ENCODE measurements around the gene GINS2.

DNA sequence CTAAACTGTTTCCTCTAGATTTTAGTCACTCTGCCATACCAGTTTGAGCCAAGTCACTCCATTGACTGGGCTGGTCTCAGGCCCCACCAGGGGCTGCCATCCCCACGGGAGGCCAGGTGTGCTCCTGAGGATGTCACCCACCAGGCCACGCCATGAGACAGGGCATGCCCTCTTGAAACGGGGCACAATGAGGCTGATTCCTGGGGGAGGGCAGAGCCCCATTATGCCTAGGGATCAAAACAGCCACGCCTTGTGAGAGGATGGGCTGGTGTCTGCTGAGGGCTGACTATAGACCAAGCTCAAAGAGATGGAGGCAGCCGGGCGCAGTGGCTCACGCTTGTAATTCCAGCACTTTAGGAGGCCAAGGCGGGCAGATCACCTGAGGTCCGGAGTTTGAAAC, 21.5 kb downstream of the GINS2 start:
- TF ChIP-seq, protein P1, sequence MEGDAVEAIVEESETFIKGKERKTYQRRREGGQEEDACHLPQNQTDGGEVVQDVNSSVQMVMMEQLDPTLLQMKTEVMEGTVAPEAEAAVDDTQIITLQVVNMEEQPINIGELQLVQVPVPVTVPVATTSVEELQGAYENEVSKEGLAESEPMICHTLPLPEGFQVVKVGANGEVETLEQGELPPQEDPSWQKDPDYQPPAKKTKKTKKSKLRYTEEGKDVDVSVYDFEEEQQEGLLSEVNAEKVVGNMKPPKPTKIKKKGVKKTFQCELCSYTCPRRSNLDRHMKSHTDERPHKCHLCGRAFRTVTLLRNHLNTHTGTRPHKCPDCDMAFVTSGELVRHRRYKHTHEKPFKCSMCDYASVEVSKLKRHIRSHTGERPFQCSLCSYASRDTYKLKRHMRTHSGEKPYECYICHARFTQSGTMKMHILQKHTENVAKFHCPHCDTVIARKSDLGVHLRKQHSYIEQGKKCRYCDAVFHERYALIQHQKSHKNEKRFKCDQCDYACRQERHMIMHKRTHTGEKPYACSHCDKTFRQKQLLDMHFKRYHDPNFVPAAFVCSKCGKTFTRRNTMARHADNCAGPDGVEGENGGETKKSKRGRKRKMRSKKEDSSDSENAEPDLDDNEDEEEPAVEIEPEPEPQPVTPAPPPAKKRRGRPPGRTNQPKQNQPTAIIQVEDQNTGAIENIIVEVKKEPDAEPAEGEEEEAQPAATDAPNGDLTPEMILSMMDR (IDR thresholded peaks at IDR 0.05): no peak
- TF ChIP-seq, protein P2, sequence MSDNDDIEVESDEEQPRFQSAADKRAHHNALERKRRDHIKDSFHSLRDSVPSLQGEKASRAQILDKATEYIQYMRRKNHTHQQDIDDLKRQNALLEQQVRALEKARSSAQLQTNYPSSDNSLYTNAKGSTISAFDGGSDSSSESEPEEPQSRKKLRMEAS (IDR thresholded peaks at IDR 0.05; ENCODE audit: low read depth): no peak
- no peak for TF ChIP-seq TAF1 (IDR thresholded peaks at IDR 0.05; ENCODE audit: borderline replicate concordance, low read depth, low read length)
- TF ChIP-seq RXRA (IDR thresholded peaks at IDR 0.05; ENCODE audit: borderline replicate concordance, low read depth): no peak
- TF ChIP-seq, protein P3, sequence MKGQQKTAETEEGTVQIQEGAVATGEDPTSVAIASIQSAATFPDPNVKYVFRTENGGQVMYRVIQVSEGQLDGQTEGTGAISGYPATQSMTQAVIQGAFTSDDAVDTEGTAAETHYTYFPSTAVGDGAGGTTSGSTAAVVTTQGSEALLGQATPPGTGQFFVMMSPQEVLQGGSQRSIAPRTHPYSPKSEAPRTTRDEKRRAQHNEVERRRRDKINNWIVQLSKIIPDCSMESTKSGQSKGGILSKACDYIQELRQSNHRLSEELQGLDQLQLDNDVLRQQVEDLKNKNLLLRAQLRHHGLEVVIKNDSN (IDR thresholded peaks at IDR 0.05; ENCODE audit: borderline replicate concordance, low read depth): no peak
